GM19372 (cell line): Measurements from ENCODE around the gene ACOT7.

Source experiments
- ATAC-seq: cut with Tn5 transposase; IDR thresholded peaks from one replicate; pipeline ENCODE4 v1.9.1; 2021; ENCODE audit warnings: mild to moderate bottlenecking, low read depth, moderate library complexity; ENCODE audit not compliant: unreplicated experiment

The ACOT7 gene

GRCh38 chr1:6424619-6425593 is 31.3 kb upstream of the ACOT7 start, which contains the start of gene ESPN:
TSS of gene ESPN (plus strand) at chr1:6424776. CDS start at chr1:6424956, 180 bp downstream.
- ATAC-seq, result no peak

DNA sequence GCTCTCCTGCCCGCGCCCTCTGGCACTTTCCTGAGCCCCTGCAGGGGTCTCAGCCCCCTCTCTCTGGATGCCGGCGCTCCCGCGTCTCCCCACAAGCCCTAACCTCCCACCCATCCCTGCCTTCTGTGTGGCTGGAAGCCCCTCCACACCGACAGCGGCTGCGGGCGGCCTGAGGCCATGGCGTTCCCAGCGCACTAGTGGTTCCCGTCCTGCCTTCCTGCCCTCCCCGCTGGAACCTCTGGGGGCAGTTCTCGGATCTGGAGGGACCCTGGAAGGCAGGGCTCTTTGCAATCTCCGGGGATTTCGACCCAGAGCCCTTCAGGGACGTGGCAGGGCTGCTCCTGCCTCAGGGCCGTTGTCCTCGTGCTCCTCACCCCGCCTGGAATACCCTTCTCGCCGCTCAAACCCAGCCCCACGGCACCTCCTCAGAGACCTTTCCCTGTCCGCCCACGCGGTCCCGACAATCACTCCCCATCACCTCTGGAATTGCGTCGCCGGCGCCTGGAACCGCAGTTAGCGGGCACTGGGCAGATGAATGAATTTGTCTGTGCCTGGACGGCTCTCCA is 30.5 kb upstream of the ACOT7 start:
- ATAC-seq, result no peak

DNA sequence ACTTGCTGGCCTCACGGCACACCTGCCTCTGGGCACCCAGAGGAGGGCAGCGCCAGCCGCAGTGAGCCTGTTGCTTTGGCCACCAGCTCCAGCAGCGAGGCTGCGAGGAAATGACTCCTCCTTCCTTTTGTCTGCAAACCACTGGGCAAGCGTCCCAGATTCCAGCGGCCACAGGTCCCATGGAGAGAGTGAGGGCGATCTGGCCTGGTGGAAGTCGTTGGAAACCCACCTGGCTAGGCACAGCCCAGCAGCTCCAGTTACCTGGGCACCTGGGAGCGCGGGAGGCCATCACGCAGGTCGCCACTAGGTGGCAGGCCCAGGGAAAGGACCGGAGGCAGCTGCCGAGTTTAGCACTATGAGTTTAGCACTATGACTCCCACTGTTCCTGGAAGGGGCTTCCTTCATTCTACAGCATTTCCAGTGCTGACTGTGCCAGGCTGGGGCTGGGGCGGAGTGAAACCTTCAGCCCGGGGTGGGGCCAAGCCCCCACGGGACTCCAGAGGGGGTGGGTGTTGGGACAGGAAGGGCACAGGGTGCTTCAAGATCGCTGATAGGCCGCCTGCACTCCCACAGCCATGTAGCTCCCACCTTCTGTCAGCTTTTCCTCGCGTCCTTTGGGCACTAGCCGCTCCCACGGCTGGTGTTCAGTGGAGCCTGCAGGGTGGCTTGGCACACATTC is 29.9 kb upstream of the ACOT7 start:
- no peak for ATAC-seq

GRCh38 chr1:6421266-6421665 is 27.7 kb upstream of the ACOT7 start:
- no peak for ATAC-seq

DNA sequence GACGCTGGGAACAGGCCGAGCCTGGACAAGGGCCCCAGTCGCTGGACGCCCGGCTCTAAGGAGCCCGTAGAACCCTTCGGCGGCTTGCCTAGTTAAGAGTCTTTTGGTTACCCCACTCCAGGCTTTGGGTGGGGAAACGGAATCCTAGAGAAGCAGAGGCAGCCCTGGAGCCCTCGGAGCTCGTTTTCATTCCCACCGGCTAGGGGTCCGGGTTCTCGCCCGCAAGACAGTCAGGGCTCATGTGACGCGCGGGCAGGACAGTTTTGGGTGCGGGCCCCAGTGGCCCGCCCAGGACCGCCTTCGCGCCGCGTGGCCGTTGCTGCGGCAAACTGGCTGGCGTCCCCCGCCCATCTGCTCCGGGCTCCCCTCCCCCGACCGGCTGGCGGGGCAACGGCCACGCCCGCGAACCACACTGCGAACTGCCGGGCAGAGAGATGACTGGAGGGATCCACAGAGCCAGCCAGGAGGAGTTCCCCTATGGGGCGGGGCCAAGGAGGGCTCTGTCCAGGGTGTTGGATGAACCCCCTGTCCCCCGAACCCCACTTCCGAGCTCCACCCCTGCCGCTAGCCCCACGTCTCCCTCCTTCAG is 27.0 kb upstream of the ACOT7 start:
- no peak for ATAC-seq

DNA sequence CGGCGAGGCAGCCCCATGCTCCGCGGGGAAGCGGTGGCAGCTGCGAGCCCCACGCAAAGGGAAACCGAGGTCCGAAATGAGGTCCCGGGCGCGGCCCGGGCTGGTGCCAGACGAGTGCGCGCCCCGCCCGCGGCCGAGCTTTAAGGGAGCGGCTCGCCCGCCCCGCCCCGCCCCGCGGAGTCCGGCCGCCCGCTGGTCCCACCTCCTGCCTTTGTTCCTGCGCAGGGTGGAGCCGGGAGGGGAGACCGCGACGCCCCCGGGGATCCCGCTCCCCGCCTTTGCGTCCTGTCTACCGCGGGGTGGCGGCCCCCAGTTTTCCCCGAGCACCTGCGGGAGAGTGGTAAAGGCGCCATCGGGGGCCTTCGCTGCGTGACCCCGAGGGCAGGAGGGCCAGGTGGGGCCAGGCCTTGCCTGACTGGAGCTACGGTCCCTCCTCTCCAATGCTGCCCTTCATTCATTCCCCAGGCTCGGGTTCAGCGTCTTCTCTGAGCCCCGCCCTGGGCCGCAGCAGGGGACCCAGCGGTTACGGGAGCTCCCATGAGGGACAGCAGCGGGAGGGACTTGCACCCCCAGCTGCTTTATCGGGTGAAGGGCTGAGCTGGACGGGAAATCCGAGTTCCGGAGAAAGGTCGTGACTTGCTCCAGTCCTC is 26.4 kb upstream of the ACOT7 start, which contains the start of gene HES2:
Gene HES2, minus strand, starts transcription at position 116 of the 650 bp plus-strand sequence. Its CDS starts 99 bp downstream, at position 17.
- no peak for ATAC-seq

- no peak for ATAC-seq
These were observed 25.8 kb upstream of the ACOT7 start for GRCh38 chr1:6419397-6419803.

GRCh38 chr1:6418668-6419396 is 25.3 kb upstream of the ACOT7 start:
- ATAC-seq, result no peak

- ATAC-seq, result no peak
These were observed 24.5 kb upstream of the ACOT7 start for GRCh38 chr1:6417961-6418667.

DNA sequence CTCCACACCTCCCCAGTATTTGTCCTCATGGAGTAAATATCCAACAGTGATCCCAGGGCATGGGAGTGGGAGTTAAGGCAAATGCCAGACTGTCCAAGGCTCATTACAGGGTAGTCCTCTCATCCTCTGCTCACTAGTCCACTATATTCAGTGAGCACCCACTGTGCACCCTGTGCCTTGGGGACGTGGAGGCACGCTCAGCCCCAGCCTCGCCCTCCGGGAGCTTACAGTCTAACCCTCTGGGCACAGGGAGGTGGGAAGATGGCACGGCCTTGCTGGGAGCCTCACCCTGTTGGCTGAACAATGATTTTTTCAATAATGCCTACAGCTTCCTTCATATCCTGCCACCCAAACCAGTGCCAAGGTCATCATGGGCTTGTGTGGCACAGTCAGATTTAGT is 23.3 kb upstream of the ACOT7 start:
- no peak for ATAC-seq

- no peak for ATAC-seq
These were observed 22.7 kb upstream of the ACOT7 start for GRCh38 chr1:6416295-6416656.

GRCh38 chr1:6414881-6415626 is 21.5 kb upstream of the ACOT7 start:
- no peak for ATAC-seq

DNA sequence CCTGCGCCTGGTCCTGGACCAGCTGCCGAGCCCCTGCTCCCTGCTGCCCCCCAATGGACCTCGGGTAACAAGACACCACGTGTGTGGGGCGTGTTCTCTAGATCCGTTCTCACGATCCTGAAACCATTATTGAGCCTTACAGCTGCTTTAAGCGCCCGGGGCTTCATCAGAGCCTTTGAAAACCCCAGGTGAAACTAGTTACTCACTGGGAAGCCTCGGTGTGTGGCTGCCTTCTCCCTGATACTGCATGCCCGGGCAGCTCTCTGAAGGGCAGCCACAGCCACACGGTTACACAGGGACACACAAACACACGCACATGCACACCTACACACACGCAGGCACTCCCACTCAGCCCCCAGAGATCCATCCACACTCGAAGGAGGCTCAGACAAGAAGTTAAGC is 20.9 kb upstream of the ACOT7 start:
- peak; percentile 80 for ATAC-seq

DNA sequence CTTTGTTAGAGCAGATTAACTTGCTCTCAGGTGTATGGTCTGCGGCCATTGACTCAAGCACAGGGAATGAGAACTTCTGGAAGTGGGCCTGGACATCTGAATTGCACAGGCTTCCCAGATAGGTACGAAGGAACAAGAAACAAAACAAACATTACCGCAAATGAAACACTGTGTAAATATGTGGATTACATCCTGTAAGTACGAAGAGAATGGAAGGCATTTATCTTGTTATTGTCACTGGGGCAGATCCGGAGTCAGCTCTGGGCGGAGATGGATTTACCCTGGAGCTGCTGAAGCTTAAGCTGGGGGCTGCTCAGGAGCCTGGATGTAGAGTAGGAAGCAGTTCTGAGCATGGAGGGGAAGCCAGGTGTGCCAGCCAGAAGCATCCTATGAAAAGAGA is 19.3 kb upstream of the ACOT7 start:
- no peak for ATAC-seq

DNA sequence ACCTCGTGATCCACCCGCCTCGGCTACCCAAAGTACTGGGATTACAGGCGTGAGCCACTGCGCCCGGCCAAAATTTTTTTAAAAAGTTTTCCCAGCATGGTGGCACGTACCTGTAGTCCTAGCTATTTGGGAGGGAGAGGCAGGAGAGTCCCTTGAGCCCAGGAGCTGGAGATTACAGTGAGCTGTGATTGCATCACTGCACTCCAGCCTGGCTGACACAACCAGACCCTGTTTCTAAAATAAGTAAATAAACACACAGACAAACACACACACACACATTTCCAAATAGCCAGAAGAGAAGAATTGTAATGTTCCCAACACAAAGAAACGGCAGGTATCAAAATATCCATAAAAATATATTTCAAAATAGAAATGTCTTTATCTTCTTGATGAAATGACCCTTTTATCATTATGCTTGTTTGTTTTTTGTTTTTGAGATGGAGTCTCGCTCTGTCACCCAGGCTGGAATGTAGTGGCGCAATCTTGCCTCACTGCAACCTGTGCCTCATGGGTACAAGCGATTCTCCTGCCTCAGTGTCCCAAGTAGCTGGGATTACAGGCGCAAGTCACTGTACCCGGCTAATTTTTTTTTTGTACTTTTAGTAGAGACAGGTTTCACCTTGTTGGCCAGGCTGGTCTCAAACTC is 16.8 kb upstream of the ACOT7 start:
- ATAC-seq, result no peak

DNA sequence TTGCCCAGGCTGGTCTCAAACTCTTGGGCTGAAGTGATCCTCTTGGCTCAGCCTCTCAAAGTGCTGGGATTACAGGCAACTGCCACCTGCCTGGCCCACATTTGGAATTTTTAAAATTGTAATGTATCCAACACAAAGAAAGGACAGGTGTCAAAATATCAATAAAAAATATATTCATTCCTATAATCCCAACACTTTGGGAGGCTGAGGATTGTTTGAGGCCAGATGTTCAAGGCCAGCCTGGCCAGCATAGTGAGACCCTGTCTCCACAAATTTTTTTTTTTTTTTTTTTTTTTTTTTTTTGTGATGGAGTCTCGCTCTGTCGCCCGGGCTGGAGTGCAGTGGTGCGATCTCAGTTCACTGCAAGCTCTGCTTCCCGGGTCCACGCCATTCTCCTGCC is 16.2 kb upstream of the ACOT7 start:
- no peak for ATAC-seq

GRCh38 chr1:6409053-6409452 is 15.5 kb upstream of the ACOT7 start:
- no peak for ATAC-seq

DNA sequence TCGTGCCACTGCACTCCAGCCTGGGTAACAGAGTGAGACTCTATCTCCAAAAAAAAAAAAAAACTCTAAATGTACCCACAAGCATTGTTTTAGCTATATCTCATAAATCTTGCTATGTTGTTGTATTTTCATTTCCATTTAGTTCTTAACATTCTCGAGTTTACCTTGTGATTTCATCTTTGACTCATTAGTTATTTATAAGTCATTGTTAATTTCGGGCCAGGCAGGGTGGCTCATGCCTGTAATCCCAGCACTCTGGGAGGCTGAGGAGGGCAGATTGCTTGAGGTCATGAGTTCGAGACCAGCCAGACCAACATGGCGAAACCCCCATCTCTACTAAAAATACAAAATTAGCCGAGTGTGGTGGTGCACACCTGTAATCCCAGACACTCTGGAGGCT is 14.5 kb upstream of the ACOT7 start:
- no peak for ATAC-seq
